ENCODE data around the gene EGFR.

The EGFR gene

DNA sequence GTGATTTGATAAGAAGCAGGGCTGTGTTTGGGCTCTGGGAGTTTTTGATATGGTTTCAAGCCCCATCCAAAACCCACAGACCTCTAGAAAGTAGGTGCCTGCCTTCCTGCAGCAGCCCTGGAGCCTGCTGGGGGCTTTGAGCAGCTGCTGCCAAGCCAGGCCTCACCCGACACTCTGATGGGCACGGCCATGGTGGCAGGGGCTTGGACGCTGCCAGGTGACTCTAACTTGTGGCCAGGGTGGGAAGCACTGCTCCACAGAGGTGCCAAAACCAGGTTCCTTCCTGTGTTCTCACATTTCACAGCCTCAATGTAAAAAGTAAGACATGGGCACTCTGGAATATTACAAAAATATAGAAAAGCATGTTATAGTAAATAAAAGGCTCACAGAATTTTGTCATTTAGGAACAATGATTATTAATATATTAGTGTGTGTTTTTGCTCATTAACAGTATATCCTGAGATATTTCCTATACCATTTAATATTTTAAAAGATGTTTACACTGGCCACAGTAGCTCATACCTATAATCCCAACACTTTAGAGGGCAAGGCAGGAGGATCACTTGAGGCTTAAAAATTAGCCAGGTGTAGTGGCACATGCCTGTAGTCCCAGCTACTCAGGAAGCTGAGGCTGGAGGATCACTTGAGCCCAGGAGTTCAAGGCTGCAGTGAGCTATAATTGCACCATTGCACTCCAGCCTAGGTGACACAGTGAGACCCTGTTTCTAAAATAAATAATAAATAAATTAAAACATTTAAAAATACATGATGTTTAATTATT, 95.1 kb downstream of the EGFR start:
- Mint-ChIP-seq H3K27me3 (ENCODE audit: low read depth) (peaks cover 4% of the 10 kb centered on the region), H3K4me3 (no peak overlapping the region), H3K9me3 (no peaks in the 10 kb centered on the region), H3K36me3 (ENCODE audit: low read depth) (no peaks in the 10 kb centered on the region), H3K27ac (no peak overlapping the region), H3K4me1 (ENCODE audit: low read depth) (no peaks in the 10 kb centered on the region)

DNA sequence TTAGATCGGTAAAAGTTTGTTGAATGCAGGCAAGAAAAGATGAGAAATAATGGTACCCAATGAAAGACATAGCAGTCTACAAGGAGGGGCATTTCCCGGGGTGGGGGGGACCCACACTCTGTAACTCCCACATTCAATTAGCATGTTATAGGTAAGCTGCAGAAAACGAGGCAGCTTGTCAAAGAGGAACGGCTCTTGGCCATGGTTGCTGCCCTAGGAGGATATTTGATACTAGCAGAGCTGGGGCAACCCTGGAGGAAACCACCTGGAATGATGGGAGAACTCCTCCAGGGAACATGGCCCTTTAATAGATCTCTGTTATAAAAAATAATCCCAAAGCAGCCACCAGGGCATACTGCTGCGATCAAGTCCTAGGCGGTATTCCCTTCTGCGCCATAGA, 98.5 kb downstream of the EGFR start:
- H3K4me1 Mint-ChIP-seq (ENCODE audit: low read depth): no peaks in the 10 kb centered on the region
- no peak overlapping the region for H3K4me3 Mint-ChIP-seq
- no peak overlapping the region for H3K27ac Mint-ChIP-seq
- no peaks in the 10 kb centered on the region for H3K9me3 Mint-ChIP-seq
- H3K36me3 Mint-ChIP-seq (ENCODE audit: low read depth): no peaks in the 10 kb centered on the region
- peaks cover 4% of the 10 kb centered on the region for H3K27me3 Mint-ChIP-seq (ENCODE audit: low read depth)

DNA sequence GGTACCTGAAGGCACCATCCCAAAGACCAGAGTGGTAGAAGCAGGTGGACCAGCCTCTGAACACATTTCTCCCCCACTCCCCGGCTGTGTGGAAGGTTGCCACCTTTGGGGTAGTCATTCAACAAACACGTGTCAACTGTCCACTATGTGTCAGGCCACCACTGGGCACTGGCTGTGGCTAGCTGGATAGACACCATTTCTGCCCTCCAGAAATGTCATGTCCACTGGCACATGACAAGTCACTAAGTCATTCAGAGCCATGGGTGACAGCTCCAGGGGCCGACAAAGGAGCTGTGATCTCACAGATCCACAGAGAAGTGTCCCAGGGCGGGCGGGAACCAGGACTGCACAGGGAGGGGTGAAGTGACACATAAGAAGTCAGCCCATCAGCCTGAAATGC, 99.6 kb downstream of the EGFR start:
- Mint-ChIP-seq H3K9me3 (no peaks in the 10 kb centered on the region), H3K4me1 (ENCODE audit: low read depth) (no peaks in the 10 kb centered on the region), H3K4me3 (no peak overlapping the region), H3K27ac (no peak overlapping the region), H3K27me3 (ENCODE audit: low read depth) (peaks cover 2% of the 10 kb centered on the region), H3K36me3 (ENCODE audit: low read depth) (no peaks in the 10 kb centered on the region)

DNA sequence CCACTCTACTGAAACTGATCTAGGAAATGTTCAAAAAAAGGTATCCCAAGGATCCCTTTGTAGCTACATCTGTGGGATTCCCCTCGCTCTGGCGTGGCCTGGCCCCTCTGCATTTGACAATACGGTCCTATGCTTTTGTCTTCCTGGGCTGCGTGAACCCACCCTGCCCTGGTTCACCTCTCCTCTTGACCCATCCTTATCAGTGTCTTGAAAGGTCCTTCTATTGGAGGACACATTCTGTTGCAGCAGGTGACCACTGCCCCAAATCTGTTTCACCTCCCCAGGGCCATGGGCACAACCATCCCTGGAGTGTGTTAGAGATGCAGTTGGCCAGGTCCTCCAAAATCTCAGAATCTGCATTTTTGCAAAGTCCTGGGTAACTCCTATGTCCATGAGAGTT, 100.8 kb downstream of the EGFR start:
- Mint-ChIP-seq H3K27ac (no peak overlapping the region), H3K27me3 (ENCODE audit: low read depth) (peaks cover 6% of the 10 kb centered on the region), H3K4me1 (ENCODE audit: low read depth) (no peaks in the 10 kb centered on the region), H3K4me3 (no peak overlapping the region), H3K9me3 (no peaks in the 10 kb centered on the region), H3K36me3 (ENCODE audit: low read depth) (no peaks in the 10 kb centered on the region)

DNA sequence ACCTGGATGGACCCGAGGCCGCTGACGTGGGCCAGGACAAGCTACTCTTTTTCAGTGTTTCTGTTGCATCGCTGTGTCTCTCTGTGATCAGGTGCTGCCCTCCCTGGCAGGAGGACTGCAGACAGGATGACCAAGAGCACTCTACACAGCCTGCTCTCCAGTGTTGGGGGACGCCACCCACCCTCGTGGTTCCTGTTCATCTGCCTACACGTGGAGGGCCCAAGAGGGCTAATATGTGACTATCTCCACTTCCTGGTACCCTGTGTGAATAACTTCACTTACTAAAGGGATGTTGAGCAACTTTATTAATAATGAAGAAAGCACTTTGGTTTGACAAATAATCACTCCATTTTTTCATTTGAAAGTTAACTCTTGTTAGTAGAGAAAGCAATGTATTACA, 101.3 kb downstream of the EGFR start:
- Mint-ChIP-seq H3K27ac (no peak overlapping the region), H3K36me3 (ENCODE audit: low read depth) (no peaks in the 10 kb centered on the region), H3K4me3 (no peak overlapping the region), H3K9me3 (no peaks in the 10 kb centered on the region), H3K4me1 (ENCODE audit: low read depth) (no peaks in the 10 kb centered on the region), H3K27me3 (ENCODE audit: low read depth) (peaks cover 6% of the 10 kb centered on the region)

DNA sequence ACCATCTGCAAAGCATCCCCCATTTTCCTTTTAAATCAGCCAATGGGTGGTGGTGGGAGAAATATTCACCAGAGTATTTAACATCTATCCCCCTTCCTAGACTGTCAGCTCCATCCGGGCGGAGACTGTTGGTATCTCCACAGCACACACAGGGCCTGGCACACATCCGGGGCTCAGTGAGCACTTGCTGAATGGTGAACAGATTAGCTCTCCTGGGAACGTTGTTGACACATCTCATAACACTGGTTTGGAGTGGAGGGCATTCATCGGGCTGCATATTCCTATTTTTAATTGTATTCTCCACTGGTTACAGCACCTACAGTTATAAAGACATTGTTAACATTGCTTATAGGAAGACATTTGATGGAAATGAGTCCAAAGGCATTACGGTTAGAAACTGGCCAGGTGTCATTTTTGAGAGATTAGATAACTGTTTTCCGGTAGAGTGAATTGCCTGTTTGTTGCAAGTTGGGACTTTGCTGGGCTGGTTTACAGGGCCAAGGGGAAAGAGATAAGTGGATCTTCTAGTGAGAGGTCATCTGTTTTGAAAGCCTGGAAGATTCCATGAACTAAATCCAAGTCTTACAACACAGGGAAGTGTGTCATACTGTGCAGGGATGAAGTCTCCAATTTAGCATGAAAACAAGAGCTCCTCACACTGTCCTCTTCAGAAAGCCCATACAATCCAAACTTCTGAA, 101.8 kb downstream of the EGFR start:
- Mint-ChIP-seq H3K9me3 (no peaks in the 10 kb centered on the region), H3K27me3 (ENCODE audit: low read depth) (peaks cover 6% of the 10 kb centered on the region), H3K4me1 (ENCODE audit: low read depth) (no peaks in the 10 kb centered on the region), H3K4me3 (no peak overlapping the region), H3K27ac (no peak overlapping the region), H3K36me3 (ENCODE audit: low read depth) (no peaks in the 10 kb centered on the region)

DNA sequence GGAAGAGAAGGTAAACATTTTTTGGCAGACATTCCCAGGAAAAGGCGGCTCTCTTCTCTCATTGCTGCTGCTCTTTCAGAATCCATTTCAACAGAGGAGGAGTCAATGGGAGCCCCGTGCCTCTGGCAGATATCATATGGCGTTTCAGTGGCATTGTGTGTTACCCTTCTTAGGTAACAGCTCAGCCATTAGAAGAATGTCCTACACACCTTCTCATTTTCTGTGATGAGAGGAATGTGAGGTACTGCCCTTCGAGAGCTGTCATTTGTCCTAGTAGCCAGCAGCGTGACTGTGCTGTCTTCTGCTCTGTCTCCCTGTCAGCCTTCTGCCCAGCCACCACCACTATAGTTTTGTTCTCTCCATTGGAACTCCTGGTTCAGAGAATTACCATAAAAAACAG, 102.4 kb downstream of the EGFR start:
- Mint-ChIP-seq H3K27ac (no peak overlapping the region), H3K9me3 (no peaks in the 10 kb centered on the region), H3K4me1 (ENCODE audit: low read depth) (no peaks in the 10 kb centered on the region), H3K27me3 (ENCODE audit: low read depth) (peaks cover 6% of the 10 kb centered on the region), H3K36me3 (ENCODE audit: low read depth) (no peaks in the 10 kb centered on the region), H3K4me3 (no peak overlapping the region)

DNA sequence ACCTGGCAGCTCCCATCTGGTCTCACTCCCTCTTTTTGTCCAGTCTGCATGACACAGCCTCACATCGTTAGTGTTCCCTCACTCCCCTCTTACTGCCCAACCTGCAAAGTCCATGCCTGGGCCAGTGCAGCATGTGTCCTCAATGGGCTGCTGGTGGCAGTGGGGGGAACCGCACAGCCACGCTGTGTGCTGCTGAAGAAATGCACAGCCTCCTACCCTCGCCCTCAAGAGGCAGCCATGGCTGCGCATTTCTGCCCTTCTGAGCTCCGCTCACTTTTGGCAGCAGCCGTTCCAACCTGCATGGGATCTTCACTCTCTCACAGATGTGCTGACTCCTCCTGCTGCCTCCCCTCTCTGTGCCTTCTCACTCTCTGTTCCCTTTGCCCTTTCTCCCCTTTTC, 103.4 kb downstream of the EGFR start:
- no peaks in the 10 kb centered on the region for H3K9me3 Mint-ChIP-seq
- H3K27ac Mint-ChIP-seq: no peak overlapping the region
- H3K4me3 Mint-ChIP-seq: no peak overlapping the region
- H3K27me3 Mint-ChIP-seq (ENCODE audit: low read depth): peaks cover 6% of the 10 kb centered on the region
- H3K4me1 Mint-ChIP-seq (ENCODE audit: low read depth): no peaks in the 10 kb centered on the region
- no peaks in the 10 kb centered on the region for H3K36me3 Mint-ChIP-seq (ENCODE audit: low read depth)

DNA sequence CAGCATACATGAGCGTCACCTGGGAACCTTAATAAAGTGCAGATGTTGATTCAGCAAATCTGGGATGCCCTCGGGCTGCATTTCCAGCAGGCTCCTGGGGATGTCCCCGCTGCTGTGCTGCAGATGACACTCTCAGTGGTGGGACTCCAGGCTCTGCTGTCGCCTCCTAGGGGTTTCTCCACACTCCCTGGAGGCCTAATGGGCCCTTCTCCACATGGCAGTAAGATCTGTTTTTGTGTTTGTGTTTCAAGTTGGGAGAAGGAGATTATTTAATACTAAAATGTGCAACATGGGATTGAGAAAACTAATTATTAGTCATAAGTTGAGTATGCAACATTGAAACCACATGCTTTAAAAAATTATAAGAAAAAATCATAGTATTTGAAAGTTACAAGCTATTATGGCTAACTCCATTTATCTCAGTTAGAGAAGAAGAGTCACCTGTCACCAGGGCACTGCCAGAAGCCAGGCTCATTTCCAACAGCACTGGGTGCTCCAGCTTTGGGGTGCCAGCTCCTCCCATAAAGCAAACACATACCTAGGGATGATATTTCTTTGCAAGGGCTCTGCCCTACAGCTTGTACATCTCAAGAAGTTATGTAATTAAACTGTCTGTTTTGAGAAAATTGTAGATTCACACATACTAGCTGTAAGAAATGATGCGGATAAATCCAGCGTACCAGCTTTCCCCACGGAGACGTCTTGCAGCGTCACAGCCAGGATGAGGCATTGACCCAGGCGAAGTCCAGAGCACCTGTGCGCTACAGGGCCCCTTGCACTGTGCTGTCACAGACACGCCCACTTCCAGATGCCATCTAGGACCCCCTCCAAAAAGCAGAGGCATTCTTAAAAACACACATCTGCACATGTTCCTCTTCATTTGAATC, 106.4 kb downstream of the EGFR start:
- no peak overlapping the region for H3K4me3 Mint-ChIP-seq
- H3K27me3 Mint-ChIP-seq (ENCODE audit: low read depth): peaks cover 9% of the 10 kb centered on the region
- no peaks in the 10 kb centered on the region for H3K36me3 Mint-ChIP-seq (ENCODE audit: low read depth)
- H3K27ac Mint-ChIP-seq: no peak overlapping the region
- no peaks in the 10 kb centered on the region for H3K4me1 Mint-ChIP-seq (ENCODE audit: low read depth)
- no peaks in the 10 kb centered on the region for H3K9me3 Mint-ChIP-seq

DNA sequence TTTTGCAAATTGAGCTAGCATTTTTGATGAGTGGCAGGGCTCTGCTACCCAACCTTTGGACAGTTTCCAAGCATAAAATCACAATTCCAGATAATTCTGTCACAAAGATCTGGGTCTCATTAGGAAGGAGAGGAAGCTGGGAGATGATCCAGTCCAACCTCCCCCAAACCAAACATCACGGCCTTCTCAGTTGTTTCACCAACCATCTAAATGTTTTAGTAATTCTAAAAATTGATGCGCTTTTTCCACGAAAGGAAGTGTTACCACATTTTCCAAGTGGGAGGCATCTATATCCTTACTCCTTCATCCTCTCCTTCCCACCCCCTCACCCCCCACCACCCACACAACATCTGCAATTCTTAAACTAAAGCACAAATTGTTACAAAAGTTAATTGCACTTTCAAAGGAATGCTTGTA, 108.3 kb downstream of the EGFR start:
- peaks cover under 1% of the 10 kb centered on the region for H3K4me1 Mint-ChIP-seq (ENCODE audit: low read depth)
- H3K27ac Mint-ChIP-seq: no peak overlapping the region
- no peaks in the 10 kb centered on the region for H3K9me3 Mint-ChIP-seq
- peaks cover 11% of the 10 kb centered on the region for H3K27me3 Mint-ChIP-seq (ENCODE audit: low read depth)
- no peak overlapping the region for H3K4me3 Mint-ChIP-seq
- no peaks in the 10 kb centered on the region for H3K36me3 Mint-ChIP-seq (ENCODE audit: low read depth)

DNA sequence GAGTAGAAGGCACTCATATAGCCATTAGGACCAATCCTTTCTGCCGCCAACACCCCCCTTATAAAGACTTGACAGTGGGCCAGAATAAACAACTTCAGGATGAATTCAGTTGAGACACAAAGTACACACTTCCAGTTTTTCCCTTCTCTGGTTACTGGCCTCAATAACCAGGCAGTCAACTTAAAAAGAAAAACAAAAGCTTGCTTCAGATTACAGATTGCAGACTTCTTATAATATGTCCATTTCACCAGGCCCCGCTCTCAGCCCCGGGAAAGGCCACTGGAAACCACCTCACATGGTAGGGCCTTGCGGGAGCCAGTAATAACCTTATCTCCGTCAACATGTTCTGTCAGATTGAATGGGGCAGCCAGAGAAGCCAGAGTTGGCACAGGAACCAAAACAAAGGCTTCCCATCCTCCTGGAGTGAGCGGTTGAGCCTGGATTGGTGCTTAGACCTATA, 108.8 kb downstream of the EGFR start:
- no peaks in the 10 kb centered on the region for H3K9me3 Mint-ChIP-seq
- peaks cover 2% of the 10 kb centered on the region for H3K4me1 Mint-ChIP-seq (ENCODE audit: low read depth)
- peaks cover 12% of the 10 kb centered on the region for H3K27me3 Mint-ChIP-seq (ENCODE audit: low read depth)
- no peak overlapping the region for H3K4me3 Mint-ChIP-seq
- H3K36me3 Mint-ChIP-seq (ENCODE audit: low read depth): no peaks in the 10 kb centered on the region
- H3K27ac Mint-ChIP-seq: no peak overlapping the region

DNA sequence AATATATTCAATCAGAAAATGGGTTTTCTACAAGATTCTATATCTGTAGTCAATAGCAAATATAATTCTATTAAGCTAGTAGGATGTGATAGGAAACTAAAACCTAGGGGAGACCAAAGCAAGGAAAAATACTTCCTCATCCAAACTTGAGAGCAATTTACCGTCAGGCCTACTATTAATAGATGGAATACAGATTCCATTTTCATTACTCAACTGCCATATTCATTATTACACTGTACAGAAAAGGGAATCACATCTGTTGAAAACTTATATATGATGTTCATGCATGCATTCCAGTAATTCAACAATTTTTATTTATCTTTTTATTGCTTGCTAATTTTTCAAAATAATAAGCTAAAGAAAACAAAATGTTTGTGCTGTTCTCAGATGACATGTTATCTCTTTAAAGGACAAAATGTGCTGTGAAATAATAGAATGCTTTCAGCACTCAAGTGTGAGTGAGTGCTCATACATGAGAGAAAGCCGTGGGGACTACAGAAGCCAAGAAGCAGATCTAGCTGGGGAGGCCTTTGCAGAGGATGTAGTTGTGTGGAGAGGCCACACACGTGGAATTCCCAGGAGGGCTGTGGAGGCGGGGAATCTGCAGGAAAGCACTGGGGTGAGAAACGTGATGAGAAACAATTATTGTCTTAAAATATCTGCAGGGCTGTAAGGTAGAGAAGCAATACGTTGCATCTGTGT, 110.0 kb downstream of the EGFR start:
- Mint-ChIP-seq H3K4me3 (no peak overlapping the region), H3K4me1 (ENCODE audit: low read depth) (peaks cover 9% of the 10 kb centered on the region), H3K27me3 (ENCODE audit: low read depth) (peaks cover 7% of the 10 kb centered on the region), H3K36me3 (ENCODE audit: low read depth) (no peaks in the 10 kb centered on the region), H3K9me3 (no peaks in the 10 kb centered on the region), H3K27ac (no peak overlapping the region)

DNA sequence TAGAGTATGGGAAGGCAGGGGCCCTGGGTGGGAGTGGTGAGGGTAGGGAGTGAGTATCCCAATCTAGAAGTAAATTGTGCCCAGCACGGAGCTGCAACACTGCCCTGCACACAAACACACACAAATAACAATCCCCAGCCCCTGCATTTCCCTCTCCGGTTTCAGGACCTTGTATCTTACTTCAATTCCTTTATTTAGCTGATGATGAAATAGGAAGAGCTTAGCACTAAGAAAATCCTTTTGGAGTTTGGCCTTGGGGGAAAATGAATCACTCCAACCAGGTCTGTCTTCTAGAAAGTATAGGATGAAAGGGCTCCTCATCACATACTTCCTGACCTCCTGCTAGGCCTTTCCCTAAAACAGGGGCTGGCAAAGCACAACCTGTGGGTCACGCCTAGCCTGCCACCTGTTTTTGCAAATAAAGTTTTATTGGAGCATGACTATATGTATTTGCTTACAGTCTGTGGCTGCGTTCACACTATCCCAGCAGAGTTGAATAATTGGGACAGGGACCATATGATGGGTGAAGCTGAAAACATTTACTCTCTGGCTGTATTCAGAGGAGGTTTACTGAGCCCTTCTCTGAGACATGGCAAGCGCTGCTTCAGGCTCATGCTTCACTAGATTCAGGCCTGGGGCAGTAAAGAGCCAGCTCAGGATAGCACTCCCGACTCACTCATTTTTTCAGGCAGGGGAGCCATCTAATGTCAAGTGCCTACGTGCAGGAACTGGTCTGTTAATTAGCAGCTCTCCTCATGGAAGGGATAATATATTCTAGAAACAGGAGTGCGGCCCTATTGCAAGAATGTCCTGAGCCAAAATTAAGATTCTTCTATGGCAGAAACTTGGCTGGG, 111.0 kb downstream of the EGFR start:
- H3K36me3 Mint-ChIP-seq (ENCODE audit: low read depth): no peaks in the 10 kb centered on the region
- H3K4me3 Mint-ChIP-seq: no peak overlapping the region
- H3K27me3 Mint-ChIP-seq (ENCODE audit: low read depth): peaks cover 6% of the 10 kb centered on the region
- peaks cover 9% of the 10 kb centered on the region for H3K4me1 Mint-ChIP-seq (ENCODE audit: low read depth)
- H3K9me3 Mint-ChIP-seq: no peaks in the 10 kb centered on the region
- no peak overlapping the region for H3K27ac Mint-ChIP-seq

Data from T-helper 1 cell treated with Interleukin-12 subunit alpha and Interleukin-12 subunit beta and Interleukin-4 antibody, amounts not matched to agents 30 μg/mL and 1 μg/mL, for 36 hours (primary cell).